ENCODE data around the gene IQSEC3.

The IQSEC3 gene

GRCh38 chr12:138171-138897 is 71.8 kb downstream of the IQSEC3 start:
- DNase-seq (ENCODE audit: insufficient read length) (no peak), FAIRE-seq (no peak)
- TF ChIP-seq TAF1 (IDR thresholded peaks at IDR 0.05; ENCODE audit: borderline replicate concordance, low read depth, low read length) (no peak), POLR2A (IDR thresholded peaks at IDR 0.05; ENCODE audit: low read depth, low read length) (no peak), POLR2AphosphoS5 (IDR thresholded peaks at IDR 0.05; ENCODE audit: low read depth, low read length) (no peak)

- DNase-seq (ENCODE audit: insufficient read length) (no peak), FAIRE-seq (no peak)
- no peak for TF ChIP-seq POLR2A (IDR thresholded peaks at IDR 0.05; ENCODE audit: low read depth, low read length)
- TF ChIP-seq POLR2AphosphoS5 (IDR thresholded peaks at IDR 0.05; ENCODE audit: low read depth, low read length): no peak
- no peak for TF ChIP-seq TAF1 (IDR thresholded peaks at IDR 0.05; ENCODE audit: borderline replicate concordance, low read depth, low read length)
These were observed 72.4 kb downstream of the IQSEC3 start for GRCh38 chr12:138898-139534.

- no peak for DNase-seq (ENCODE audit: insufficient read length)
- no peak for FAIRE-seq
- no peak for TF ChIP-seq TAF1 (IDR thresholded peaks at IDR 0.05; ENCODE audit: borderline replicate concordance, low read depth, low read length)
- TF ChIP-seq POLR2A (IDR thresholded peaks at IDR 0.05; ENCODE audit: low read depth, low read length): no peak
- TF ChIP-seq POLR2AphosphoS5 (IDR thresholded peaks at IDR 0.05; ENCODE audit: low read depth, low read length): no peak
These were observed 73.0 kb downstream of the IQSEC3 start for GRCh38 chr12:139585-139984.

GRCh38 chr12:140162-140561 is 73.6 kb downstream of the IQSEC3 start:
- DNase-seq (ENCODE audit: insufficient read length) (no peak), FAIRE-seq (no peak)
- TF ChIP-seq TAF1 (IDR thresholded peaks at IDR 0.05; ENCODE audit: borderline replicate concordance, low read depth, low read length): no peak
- TF ChIP-seq POLR2A (IDR thresholded peaks at IDR 0.05; ENCODE audit: low read depth, low read length): no peak
- TF ChIP-seq POLR2AphosphoS5 (IDR thresholded peaks at IDR 0.05; ENCODE audit: low read depth, low read length): no peak

GRCh38 chr12:143964-144649 is 77.5 kb downstream of the IQSEC3 start:
- FAIRE-seq: no peak
- TF ChIP-seq POLR2A (IDR thresholded peaks at IDR 0.05; ENCODE audit: low read depth, low read length): no peak
- TF ChIP-seq TAF1 (IDR thresholded peaks at IDR 0.05; ENCODE audit: borderline replicate concordance, low read depth, low read length): no peak
- no peak for TF ChIP-seq POLR2AphosphoS5 (IDR thresholded peaks at IDR 0.05; ENCODE audit: low read depth, low read length)
- no peak for DNase-seq (ENCODE audit: insufficient read length)

GRCh38 chr12:144650-145284 is 78.2 kb downstream of the IQSEC3 start:
- FAIRE-seq (no peak), DNase-seq (ENCODE audit: insufficient read length) (no peak)

GRCh38 chr12:145369-145960 is 78.9 kb downstream of the IQSEC3 start:
- FAIRE-seq (no peak), DNase-seq (ENCODE audit: insufficient read length) (no peak)
- TF ChIP-seq POLR2A (IDR thresholded peaks at IDR 0.05; ENCODE audit: low read depth, low read length) (no peak), POLR2AphosphoS5 (IDR thresholded peaks at IDR 0.05; ENCODE audit: low read depth, low read length) (no peak), TAF1 (IDR thresholded peaks at IDR 0.05; ENCODE audit: borderline replicate concordance, low read depth, low read length) (no peak)

More at GRCh38 chr12:144650-145284, 78.2 kb downstream of the IQSEC3 start:
- no peak for TF ChIP-seq POLR2A (IDR thresholded peaks at IDR 0.05; ENCODE audit: low read depth, low read length)
- TF ChIP-seq TAF1 (IDR thresholded peaks at IDR 0.05; ENCODE audit: borderline replicate concordance, low read depth, low read length): no peak
- no peak for TF ChIP-seq POLR2AphosphoS5 (IDR thresholded peaks at IDR 0.05; ENCODE audit: low read depth, low read length)

- DNase-seq (ENCODE audit: insufficient read length) (no peak), FAIRE-seq (no peak)
- no peak for TF ChIP-seq POLR2A (IDR thresholded peaks at IDR 0.05; ENCODE audit: low read depth, low read length)
- no peak for TF ChIP-seq POLR2AphosphoS5 (IDR thresholded peaks at IDR 0.05; ENCODE audit: low read depth, low read length)
- TF ChIP-seq TAF1 (IDR thresholded peaks at IDR 0.05; ENCODE audit: borderline replicate concordance, low read depth, low read length): no peak
These were observed 80.7 kb downstream of the IQSEC3 start for GRCh38 chr12:147242-147641.

- no peak for FAIRE-seq
- TF ChIP-seq POLR2AphosphoS5 (IDR thresholded peaks at IDR 0.05; ENCODE audit: low read depth, low read length): no peak
- TF ChIP-seq TAF1 (IDR thresholded peaks at IDR 0.05; ENCODE audit: borderline replicate concordance, low read depth, low read length): no peak
- no peak for TF ChIP-seq POLR2A (IDR thresholded peaks at IDR 0.05; ENCODE audit: low read depth, low read length)
- DNase-seq (ENCODE audit: insufficient read length): no peak
These were observed 82.3 kb downstream of the IQSEC3 start for GRCh38 chr12:148676-149416.

- DNase-seq (ENCODE audit: insufficient read length) (no peak), FAIRE-seq (no peak)
- TF ChIP-seq POLR2A (IDR thresholded peaks at IDR 0.05; ENCODE audit: low read depth, low read length) (no peak), TAF1 (IDR thresholded peaks at IDR 0.05; ENCODE audit: borderline replicate concordance, low read depth, low read length) (no peak), POLR2AphosphoS5 (IDR thresholded peaks at IDR 0.05; ENCODE audit: low read depth, low read length) (no peak)
These were observed 85.0 kb downstream of the IQSEC3 start for GRCh38 chr12:151579-151978.
